ENCODE data around the gene POLA2.

Gene POLA2

DNA sequence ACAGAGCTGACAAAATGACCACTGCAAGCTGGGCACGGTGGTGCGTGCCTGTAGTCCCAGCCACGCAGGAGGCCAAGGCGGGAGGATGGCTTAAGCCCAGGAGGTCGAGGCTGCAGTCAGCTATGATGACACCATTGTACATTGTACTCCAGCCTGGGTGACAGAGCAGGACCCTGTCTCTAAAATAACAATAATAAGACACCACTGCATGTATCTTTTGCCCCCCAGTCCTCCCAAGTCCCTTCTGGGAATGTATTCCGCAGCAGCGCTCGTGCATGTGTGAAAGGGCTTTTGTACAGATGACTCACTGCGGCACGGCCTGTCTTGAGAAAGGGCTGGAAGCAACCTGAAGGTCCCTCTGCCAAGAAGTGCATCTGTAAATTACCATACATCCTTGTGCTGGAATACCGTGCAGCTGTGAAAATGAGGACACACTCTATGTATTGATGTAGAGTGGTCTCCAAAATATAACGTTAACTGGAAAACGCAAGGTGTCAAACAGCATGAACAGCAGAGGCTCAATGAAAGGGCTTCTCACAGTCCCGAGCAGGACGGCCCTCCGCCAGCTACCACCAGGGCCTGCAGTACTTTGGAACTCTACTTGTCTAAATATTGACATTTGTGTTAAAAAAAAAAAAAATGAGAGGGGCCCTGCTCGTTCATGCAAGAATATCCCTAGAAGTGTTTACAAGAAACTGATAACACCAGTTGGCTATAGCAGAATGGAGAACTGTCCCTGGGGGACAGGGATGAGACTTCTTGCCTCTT lies 43.9 kb downstream of the POLA2 start:
- no peak for DNase-seq (ENCODE audit: extremely low read depth, low read depth)
- TF ChIP-seq, protein P1, sequence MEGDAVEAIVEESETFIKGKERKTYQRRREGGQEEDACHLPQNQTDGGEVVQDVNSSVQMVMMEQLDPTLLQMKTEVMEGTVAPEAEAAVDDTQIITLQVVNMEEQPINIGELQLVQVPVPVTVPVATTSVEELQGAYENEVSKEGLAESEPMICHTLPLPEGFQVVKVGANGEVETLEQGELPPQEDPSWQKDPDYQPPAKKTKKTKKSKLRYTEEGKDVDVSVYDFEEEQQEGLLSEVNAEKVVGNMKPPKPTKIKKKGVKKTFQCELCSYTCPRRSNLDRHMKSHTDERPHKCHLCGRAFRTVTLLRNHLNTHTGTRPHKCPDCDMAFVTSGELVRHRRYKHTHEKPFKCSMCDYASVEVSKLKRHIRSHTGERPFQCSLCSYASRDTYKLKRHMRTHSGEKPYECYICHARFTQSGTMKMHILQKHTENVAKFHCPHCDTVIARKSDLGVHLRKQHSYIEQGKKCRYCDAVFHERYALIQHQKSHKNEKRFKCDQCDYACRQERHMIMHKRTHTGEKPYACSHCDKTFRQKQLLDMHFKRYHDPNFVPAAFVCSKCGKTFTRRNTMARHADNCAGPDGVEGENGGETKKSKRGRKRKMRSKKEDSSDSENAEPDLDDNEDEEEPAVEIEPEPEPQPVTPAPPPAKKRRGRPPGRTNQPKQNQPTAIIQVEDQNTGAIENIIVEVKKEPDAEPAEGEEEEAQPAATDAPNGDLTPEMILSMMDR (IDR thresholded peaks at IDR 0.05; ENCODE audit: low read depth, low read length): no peak

DNA sequence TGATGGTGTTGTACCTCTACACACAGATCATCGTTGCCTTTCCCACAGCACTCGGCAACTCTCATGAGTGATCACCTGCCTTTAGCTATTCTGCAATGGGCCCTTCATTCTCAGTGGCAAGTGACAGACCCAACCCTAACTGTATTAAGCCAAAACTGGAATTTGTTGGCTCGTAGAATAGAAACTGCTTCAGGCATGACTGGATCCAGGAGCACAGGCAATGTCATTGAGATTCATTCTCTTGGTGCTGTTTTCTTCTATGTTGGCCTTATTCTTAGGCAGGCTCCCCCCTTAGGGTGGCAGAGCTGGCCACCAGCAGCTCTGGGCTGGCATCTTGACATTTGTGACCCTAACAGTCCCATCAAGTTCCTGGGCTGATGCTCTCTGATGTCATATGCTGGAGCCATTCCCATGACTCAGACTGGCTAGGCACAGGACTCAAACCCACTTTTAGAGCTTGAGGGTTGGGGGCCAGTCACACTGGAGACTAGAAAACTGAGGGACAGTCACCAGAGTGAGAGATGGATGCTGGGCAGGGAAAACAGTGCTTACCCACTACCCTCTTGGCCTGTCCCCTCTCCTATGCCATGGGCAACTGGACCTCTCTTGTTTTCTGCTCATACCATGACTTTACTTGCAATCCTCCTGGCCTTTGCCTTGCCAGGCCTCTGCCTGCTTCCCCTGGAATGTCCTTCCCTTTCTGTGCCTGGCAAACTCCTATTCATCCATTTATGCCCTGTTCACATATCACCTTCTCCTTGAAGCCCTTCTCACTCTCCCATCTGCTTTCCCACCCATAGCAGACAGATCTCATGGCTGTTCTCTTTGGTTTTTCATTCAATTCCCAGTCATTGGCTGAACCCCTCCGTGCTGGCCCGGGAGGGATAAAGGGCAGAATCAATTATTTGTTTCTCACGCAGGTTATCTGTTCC lies 45.8 kb downstream of the POLA2 start:
- no peak for DNase-seq (ENCODE audit: extremely low read depth, low read depth)
- TF ChIP-seq, protein P1 (IDR thresholded peaks at IDR 0.05; ENCODE audit: low read depth, low read length): no peak

DNA sequence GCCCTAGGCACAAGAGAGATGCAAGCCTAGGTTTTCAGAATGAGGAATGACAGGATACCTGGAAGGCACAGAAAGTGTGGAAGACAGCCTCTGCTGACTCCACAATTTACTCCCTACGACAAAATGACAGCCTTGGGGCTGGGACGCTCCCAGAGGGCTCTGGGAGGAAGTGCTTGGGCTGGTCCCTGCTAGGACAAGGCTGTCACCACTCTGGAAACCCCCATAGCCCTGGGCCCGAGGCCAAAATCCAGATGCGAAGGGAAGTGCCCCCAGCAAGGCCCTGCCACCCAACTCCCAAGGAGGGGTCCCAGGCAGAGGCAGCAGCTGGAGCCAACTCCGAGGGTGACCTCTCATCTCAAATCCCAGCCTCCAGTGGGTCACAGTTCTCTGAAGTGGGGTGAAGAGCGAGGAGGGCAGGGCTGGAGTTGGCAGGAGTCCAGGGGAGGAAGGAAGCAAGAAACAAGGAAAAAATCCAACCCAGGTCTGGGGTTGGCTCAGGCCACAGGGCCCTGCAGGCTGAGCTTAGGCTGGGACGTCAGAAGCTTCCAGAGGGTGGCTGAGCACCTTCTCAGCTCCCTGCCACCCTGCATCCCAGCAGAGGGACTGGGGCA lies 46.6 kb downstream of the POLA2 start:
- DNase-seq (ENCODE audit: extremely low read depth, low read depth): no peak
- TF ChIP-seq, protein P1 (IDR thresholded peaks at IDR 0.05; ENCODE audit: low read depth, low read length): no peak

DNA sequence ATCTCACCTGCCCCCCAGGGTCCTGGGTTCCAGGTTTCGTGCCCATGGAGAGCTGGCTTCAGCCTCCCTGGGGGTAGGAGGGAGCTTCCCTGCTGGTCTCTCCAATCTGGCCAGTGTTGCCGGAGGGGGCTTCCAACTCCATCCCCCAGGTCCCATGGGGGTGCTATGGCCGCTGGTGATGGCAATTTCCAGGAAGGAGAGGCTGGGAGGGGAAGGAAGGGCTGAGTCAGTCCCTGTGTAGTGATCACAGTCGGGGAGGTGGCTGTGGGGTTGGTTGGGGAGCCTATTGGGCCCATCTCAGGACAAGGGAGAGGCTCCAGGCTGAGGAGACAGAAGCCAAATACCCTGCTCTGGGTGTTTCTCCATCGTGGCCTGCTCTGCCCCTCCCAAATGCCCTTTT lies 47.2 kb downstream of the POLA2 start:
- TF ChIP-seq, protein P1 (IDR thresholded peaks at IDR 0.05; ENCODE audit: low read depth, low read length): no peak
- no peak for DNase-seq (ENCODE audit: extremely low read depth, low read depth)

DNA sequence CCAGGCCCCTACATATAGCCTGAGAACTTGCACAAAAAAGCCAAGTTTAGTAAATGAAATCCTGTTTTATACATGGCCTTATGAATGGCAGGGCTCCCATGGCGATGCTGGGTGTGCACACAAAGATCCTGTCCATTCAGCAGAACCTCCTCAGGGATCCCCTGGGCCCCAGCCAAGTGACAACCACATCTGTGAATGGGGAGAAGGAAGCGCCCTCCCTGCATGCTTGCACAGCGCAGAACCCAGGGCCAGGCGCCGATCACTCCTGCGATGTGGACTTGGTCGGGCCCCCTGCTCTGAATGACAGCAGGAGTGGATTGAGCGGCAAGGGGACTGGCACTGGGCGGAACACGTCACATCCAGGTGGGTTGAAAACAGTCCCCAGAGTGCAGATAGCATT lies 48.5 kb downstream of the POLA2 start:
- DNase-seq (ENCODE audit: extremely low read depth, low read depth): no peak
- TF ChIP-seq, protein P1 (IDR thresholded peaks at IDR 0.05; ENCODE audit: low read depth, low read length): no peak

DNA sequence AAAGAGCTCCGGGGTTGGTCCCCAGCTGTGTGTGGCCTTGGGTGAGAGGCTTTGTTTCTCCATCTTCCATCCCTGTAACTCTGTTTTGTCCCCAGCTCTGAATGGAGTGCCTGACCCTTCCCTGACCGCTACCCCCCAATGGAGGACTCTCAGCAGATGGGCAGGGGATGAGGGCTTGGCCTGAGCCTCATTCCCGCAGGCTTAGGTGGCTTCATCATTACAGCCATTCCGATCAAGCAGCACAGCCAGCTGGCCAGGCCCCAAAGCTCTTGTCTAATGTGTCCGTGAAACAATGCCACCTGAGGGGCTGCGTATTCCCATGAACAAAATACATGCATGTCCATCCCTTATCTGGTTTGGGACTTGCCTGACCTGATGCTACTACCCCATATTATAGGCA lies 49.0 kb downstream of the POLA2 start:
- TF ChIP-seq, protein P1 (IDR thresholded peaks at IDR 0.05; ENCODE audit: low read depth, low read length): no peak
- no peak for DNase-seq (ENCODE audit: extremely low read depth, low read depth)
